Uterus (tissue), 4 donors: ENCODE measurements around the gene KCND2. TPM values are rescaled to one million over a fixed set of nuclear protein-coding genes. Genes with fewer than 3 reads are reported as not detected.
A peak's percentile ranks its signal among the peaks of the same experiment; 100 is the strongest.

Experiments used
- DNase-seq, 2 donors: peaks; one replicate each; pipeline ENCODE4 v3.0.0-alpha.2; 2019 to 2020
- H3K27ac ChIP-seq, 2 donors: fragments of 200-600 bp; sonication (generic); 1 replicate in 1 of 2; 2 replicates in 1 of 2; pipeline ENCODE4 v1.5.1; 2016 to 2018
- H3K27me3 ChIP-seq, 2 donors: fragments of 200-600 bp; sonication (generic); one replicate each; pipeline ENCODE4 v1.5.1; 2018 to 2019; ENCODE audit warnings: control low read depth in 1 of 2
- H3K36me3 ChIP-seq, 2 donors: fragments of 200-600 bp; sonication (generic); one replicate each; pipeline ENCODE4 v1.5.1; 2019; ENCODE audit warnings: control low read depth in 1 of 2
- H3K4me1 ChIP-seq, 2 donors: fragments of 200-600 bp; sonication (generic); one replicate each; pipeline ENCODE4 v1.5.1; 2018 to 2019; ENCODE audit warnings: control low read depth in 1 of 2
- H3K4me3 ChIP-seq, 2 donors: fragments of 200-600 bp; sonication (generic); 1 replicate in 1 of 2; 2 replicates in 1 of 2; pipeline ENCODE4 v1.5.1; 2018 to 2019; ENCODE audit warnings: mild to moderate bottlenecking in 1 of 2
- H3K9me3 ChIP-seq, 2 donors: fragments of 200-600 bp; sonication (generic); one replicate each; pipeline ENCODE4 v1.5.1; 2019; ENCODE audit warnings: control low read depth in 1 of 2
- POLR2A ChIP-seq, 2 donors: fragments of 450-650 bp; IDR thresholded peaks; one replicate each; pipeline ENCODE4 v1.6.1; 2016; ENCODE audit warnings: antibody characterized with exemption in 2 of 2, mild to moderate bottlenecking in 1 of 2, moderate library complexity in 1 of 2
- intact Hi-C: fragments of 100-400 bp; cut with DNase I; formaldehyde crosslinking; loops from one replicate; pipeline ENCODE4 v1.15.1; 2023; ENCODE audit warnings: low total_unique reads
- total RNA-seq, 4 donors: library from RNA; depleted of rRNA in 3 of 4; stranded (reverse); fragments of >200 nt in 3 of 4; gene quantifications; one replicate each; pipeline versions ENCODE4 v1.1.0 to v1.2.4, GENCODE V29; 2014 to 2023
- TF ChIP-seq, protein P1 (sequence below), 4 experiments: fragments of 200-600 bp in 2 of 4; fragments of 450-650 bp in 2 of 4; sonication (generic) in 2 of 4; IDR thresholded peaks; one replicate each; pipeline ENCODE4 v1.5.1; 2016 to 2019; ENCODE audit warnings: antibody characterized with exemption in 4 of 4, mild to moderate bottlenecking in 2 of 4, moderate library complexity in 1 of 4
- donor health status: DM: yes; HTN: yes; CAD: no.

KCND2 gene
- total RNA-seq, 4 donors from 2014 or later = 0.26 to 6.0 (median 4.5) TPM

DNA sequence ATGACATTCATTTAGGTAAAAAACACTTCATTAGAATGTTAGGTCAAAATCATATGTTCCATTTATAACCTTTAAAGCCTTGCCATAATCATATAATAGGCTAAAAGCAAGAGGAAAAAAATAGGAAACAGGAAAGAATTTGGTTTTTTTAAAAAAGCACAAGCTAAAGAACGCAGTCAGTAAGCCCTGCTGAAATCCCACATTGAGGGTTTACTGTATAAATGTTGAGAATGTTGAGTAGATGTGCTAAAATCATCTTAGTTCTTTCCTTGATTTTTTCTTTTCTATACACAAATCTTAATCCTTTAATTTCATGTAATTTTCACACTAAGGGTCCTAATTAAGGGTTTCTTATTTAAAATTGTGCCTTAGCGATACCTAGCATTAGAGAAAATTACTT is 452.0 kb downstream of the KCND2 start:
- Histone ChIP-seq H3K36me3 (no peaks in the 10 kb centered on the region), H3K4me3 (peak overlapping the region in 1 of 2 donors; percentile 5), H3K27me3 (no peaks in the 10 kb centered on the region), H3K4me1 (no peaks in the 10 kb centered on the region), H3K27ac (no peak overlapping the region), H3K9me3 (no peaks in the 10 kb centered on the region)
- no peak for TF ChIP-seq POLR2A (IDR thresholded peaks at IDR 0.05)
- TF ChIP-seq, protein P1, sequence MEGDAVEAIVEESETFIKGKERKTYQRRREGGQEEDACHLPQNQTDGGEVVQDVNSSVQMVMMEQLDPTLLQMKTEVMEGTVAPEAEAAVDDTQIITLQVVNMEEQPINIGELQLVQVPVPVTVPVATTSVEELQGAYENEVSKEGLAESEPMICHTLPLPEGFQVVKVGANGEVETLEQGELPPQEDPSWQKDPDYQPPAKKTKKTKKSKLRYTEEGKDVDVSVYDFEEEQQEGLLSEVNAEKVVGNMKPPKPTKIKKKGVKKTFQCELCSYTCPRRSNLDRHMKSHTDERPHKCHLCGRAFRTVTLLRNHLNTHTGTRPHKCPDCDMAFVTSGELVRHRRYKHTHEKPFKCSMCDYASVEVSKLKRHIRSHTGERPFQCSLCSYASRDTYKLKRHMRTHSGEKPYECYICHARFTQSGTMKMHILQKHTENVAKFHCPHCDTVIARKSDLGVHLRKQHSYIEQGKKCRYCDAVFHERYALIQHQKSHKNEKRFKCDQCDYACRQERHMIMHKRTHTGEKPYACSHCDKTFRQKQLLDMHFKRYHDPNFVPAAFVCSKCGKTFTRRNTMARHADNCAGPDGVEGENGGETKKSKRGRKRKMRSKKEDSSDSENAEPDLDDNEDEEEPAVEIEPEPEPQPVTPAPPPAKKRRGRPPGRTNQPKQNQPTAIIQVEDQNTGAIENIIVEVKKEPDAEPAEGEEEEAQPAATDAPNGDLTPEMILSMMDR (IDR thresholded peaks at IDR 0.05) = no peak
- intact Hi-C loops = no loop called here
- no peak for DNase-seq

DNA sequence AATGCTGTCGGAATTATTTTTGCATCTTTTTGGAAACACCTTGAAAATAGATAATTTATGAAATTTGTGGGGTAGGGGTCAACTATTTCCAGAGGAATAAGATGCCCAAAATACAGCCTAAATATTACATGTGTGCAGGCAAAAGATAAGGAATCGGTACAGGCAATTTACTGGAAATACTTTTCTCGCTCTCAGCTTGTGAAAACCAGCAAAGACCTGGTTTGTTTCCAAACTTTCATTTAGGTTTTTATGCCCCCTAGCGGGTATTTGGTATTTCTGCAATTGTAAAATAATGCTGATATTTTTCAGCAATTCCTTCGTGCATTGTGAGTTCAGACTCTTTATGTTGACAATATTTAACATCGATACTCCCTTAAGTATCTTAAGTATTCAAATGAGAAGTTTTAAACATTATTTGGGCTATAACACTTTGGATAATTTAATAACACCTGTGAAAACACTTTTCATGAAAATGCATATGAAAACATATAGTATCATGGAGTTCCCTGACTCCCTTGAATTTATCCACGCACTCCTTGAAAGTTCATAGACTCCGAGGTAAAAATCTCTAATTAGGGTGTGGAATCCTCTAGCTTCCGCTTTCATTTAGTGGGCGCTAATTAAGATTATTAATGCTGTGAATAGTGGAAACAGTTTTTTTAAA is 452.5 kb downstream of the KCND2 start:
- Histone ChIP-seq H3K4me3 (peak overlapping the region in 1 of 2 donors; percentile 5), H3K27me3 (no peaks in the 10 kb centered on the region), H3K9me3 (no peaks in the 10 kb centered on the region), H3K36me3 (no peaks in the 10 kb centered on the region), H3K4me1 (no peaks in the 10 kb centered on the region), H3K27ac (no peak overlapping the region)
- TF ChIP-seq, protein P1 (IDR thresholded peaks at IDR 0.05) = peak; percentile 41 to 72 (median 50)
- TF ChIP-seq POLR2A (IDR thresholded peaks at IDR 0.05) = no peak
- intact Hi-C loops = no loop called here
- no peak for DNase-seq

DNA sequence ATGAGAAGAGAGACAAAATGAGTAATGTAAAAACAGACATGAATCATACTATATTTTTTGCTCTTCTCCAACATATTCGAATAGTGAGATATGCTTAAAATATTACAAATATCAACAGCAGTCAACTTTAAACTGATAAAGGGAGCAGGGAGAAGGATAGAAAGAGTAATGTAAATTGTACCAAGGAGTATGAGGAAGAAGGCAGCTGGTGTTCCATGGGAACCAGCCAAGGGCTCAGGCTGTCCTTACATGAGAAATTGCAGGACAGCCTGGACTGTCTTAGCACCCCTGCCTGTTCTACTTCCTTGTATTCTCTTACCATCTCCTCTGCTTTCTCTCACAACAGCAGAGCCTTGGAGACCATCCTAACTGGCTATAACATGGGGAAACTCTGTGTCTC is 456.3 kb downstream of the KCND2 start:
- TF ChIP-seq POLR2A (IDR thresholded peaks at IDR 0.05) = no peak
- TF ChIP-seq, protein P1 (IDR thresholded peaks at IDR 0.05) = no peak
- intact Hi-C loops = no loop called here
- H3K27ac ChIP-seq = no peak overlapping the region

DNA sequence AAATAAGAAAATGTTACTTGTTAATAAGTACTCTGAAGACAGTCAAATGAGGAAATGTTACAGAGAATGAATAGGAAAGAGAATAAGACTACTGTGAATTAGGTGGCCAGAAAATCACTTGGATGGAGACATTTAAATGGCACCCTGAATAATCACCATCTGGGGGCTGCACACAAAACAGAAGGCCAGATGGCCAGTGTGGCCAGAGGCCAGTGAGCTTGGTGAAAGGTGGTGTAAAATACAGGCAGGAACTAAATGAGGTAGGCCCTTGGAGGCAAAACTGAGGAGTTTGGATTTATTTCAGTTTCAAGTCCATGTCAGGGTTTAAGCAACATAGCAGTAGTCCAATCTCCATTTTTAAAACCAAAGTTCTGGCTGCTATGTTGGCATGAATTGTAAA is 458.3 kb downstream of the KCND2 start:
- no peaks in the 10 kb centered on the region for H3K9me3 ChIP-seq
- no peaks in the 10 kb centered on the region for H3K27me3 ChIP-seq
- no peak overlapping the region for H3K27ac ChIP-seq
- DNase-seq = no peak
- H3K4me1 ChIP-seq = no peaks in the 10 kb centered on the region
- TF ChIP-seq POLR2A (IDR thresholded peaks at IDR 0.05) = no peak
- TF ChIP-seq, protein P1 (IDR thresholded peaks at IDR 0.05) = no peak
- no peaks in the 10 kb centered on the region for H3K36me3 ChIP-seq
- intact Hi-C loops = no loop called here
- no peak overlapping the region for H3K4me3 ChIP-seq

More for the DNA sequence above, 456.3 kb downstream of the KCND2 start:
- no peaks in the 10 kb centered on the region for H3K9me3 ChIP-seq
- no peaks in the 10 kb centered on the region for H3K27me3 ChIP-seq
- H3K36me3 ChIP-seq = no peaks in the 10 kb centered on the region
- DNase-seq = no peak
- H3K4me3 ChIP-seq = no peak overlapping the region
- no peaks in the 10 kb centered on the region for H3K4me1 ChIP-seq

DNA sequence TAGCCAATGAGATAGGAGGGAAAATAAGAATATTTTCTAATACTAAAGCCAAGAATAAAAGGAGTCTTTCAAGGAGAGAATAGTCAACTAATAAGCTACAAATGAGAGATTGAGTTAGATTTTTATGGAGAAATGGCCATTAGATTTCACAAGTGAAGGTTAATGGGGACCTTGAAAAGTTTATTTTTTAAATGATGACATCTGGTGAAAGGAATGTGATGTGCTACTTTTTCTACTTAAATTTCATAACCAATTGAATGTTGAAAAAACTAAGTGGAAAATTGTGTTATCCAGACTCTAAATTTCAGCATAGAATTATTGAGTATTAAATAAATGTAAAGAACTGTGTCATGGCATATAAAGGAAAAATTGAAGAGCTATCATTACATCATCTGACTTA is 459.3 kb downstream of the KCND2 start:
- TF ChIP-seq, protein P1 (IDR thresholded peaks at IDR 0.05) = no peak
- TF ChIP-seq POLR2A (IDR thresholded peaks at IDR 0.05) = no peak
- intact Hi-C loops = no loop called here
- DNase-seq = no peak
- H3K27me3 ChIP-seq = no peaks in the 10 kb centered on the region
- no peak overlapping the region for H3K4me3 ChIP-seq
- H3K36me3 ChIP-seq = no peaks in the 10 kb centered on the region
- H3K27ac ChIP-seq = no peak overlapping the region
- H3K4me1 ChIP-seq = no peaks in the 10 kb centered on the region
- no peaks in the 10 kb centered on the region for H3K9me3 ChIP-seq
